Endothelial cell of umbilical vein (primary cell): Measurements from ENCODE around the gene NYAP2. TPM values are rescaled to one million over a fixed set of nuclear protein-coding genes. Genes with fewer than 3 reads are reported as not detected.

Experiments
- BruUV-seq: library from RNA; stranded (reverse); fragments of 400-500 nt; replicated peaks from 2 replicates; lab custom pipeline; 2021; lab: Mats Ljungman, UMichigan
- CTCF ChIA-PET: fragments of 300-600, 350-600 bp; sonication (Branson Sonifier 250); formaldehyde crosslinking; loops from one replicate; lab custom pipeline; 2021; ENCODE audit warnings: antibody characterized with exemption, inconsistent platforms; lab: Charles Lee
- POLR2A ChIA-PET: fragments of 300-600, 350-600 bp; sonication (Branson Sonifier 250); formaldehyde crosslinking; loops from one replicate; lab custom pipeline; 2021; ENCODE audit warnings: antibody characterized with exemption, inconsistent platforms; lab: Charles Lee
- DNase-seq: peaks from one replicate; pipeline ENCODE4 v3.0.0-alpha.2; 2011; ENCODE audit warnings: low read depth, low spot score
- FAIRE-seq: peaks from 2 replicates; lab custom pipeline; 2011; peaks lifted over from hg19 to GRCh38; lab: Jason Lieb, UNC
- H2AFZ ChIP-seq: 2 replicates; pipeline ENCODE4 v1.6.0; 2012; ENCODE audit warnings: low read depth, low read length, control low read depth, inconsistent platforms
- H3K27ac ChIP-seq: 2 replicates; pipeline ENCODE4 v1.5.1; 2011; ENCODE audit warnings: low read depth, mild to moderate bottlenecking, control low read depth, low read length, moderate library complexity; ENCODE audit not compliant: insufficient read depth
- H3K27me3 ChIP-seq, 2 experiments: 2 replicates each; pipeline versions ENCODE4 v1.6.0 to v1.6.1; 2011; ENCODE audit warnings: low read length in 2 of 2, mixed read lengths in 1 of 2; ENCODE audit not compliant: control insufficient read depth in 2 of 2, insufficient read depth in 2 of 2
- H3K36me3 ChIP-seq, 2 experiments: 2 replicates in 1 of 2; 3 replicates in 1 of 2; pipeline ENCODE4 v1.5.1; 2011; ENCODE audit warnings: low read length in 2 of 2, mild to moderate bottlenecking in 1 of 2, moderate library complexity in 1 of 2; ENCODE audit not compliant: control insufficient read depth in 2 of 2, insufficient read depth in 2 of 2; ENCODE audit errors: extremely low read depth in 1 of 2
- H3K4me1 ChIP-seq: 3 replicates; pipeline ENCODE4 v1.5.1; 2011; ENCODE audit warnings: mild to moderate bottlenecking, low read length; ENCODE audit not compliant: control insufficient read depth, insufficient read depth; ENCODE audit errors: extremely low read depth
- H3K4me2 ChIP-seq: 2 replicates; pipeline ENCODE4 v1.6.1; 2011; ENCODE audit warnings: low read length, control low read depth, mixed read lengths; ENCODE audit not compliant: insufficient read depth
- H3K4me3 ChIP-seq, 3 experiments: fragments of 200-600 bp in 1 of 3; sonication (generic), shearing (Covaris generic) in 1 of 3; replicated peaks in 1 of 3; 2 replicates each; pipeline ENCODE4 v1.5.1; 2011 to 2016; ENCODE audit warnings: control low read depth in 3 of 3, low read length in 3 of 3, mild to moderate bottlenecking in 2 of 3, inconsistent platforms in 1 of 3, low read depth in 1 of 3, moderate library complexity in 1 of 3; ENCODE audit not compliant: insufficient read depth in 1 of 3
- H3K79me2 ChIP-seq: 2 replicates; pipeline ENCODE4 v1.6.0; 2012; ENCODE audit warnings: low read length, inconsistent platforms; ENCODE audit not compliant: control insufficient read depth, insufficient read depth
- H3K9ac ChIP-seq: replicated peaks from 2 replicates; pipeline ENCODE3; 2011; ENCODE audit warnings: low read length, control low read depth; ENCODE audit not compliant: insufficient read depth; ENCODE audit errors: extremely low read depth
- H3K9me1 ChIP-seq: replicated peaks from 3 replicates; pipeline ENCODE4 v1.6.0; 2011; ENCODE audit warnings: mild to moderate bottlenecking, low read length; ENCODE audit not compliant: control insufficient read depth, insufficient read depth; ENCODE audit errors: extremely low read depth
- H3K9me3 ChIP-seq: replicated peaks from 2 replicates; pipeline ENCODE4 v1.5.1; 2012; ENCODE audit warnings: low read length, inconsistent platforms; ENCODE audit not compliant: control insufficient read depth, insufficient read depth
- H4K20me1 ChIP-seq: replicated peaks from 2 replicates; pipeline ENCODE3; 2011; ENCODE audit warnings: mild to moderate bottlenecking, low read length; ENCODE audit not compliant: control insufficient read depth, insufficient read depth; ENCODE audit errors: extremely low read depth
- CTCF ChIP-seq, 2 donors: IDR thresholded peaks; 1 replicate in 1 of 2; 2 replicates in 1 of 2; pipeline ENCODE4 v1.5.1; 2011; ENCODE audit warnings: low read length in 2 of 2, mild to moderate bottlenecking in 2 of 2, moderate library complexity in 2 of 2, control low read depth in 1 of 2, inconsistent platforms in 1 of 2, low read depth in 1 of 2; ENCODE audit not compliant: insufficient read depth in 1 of 2; ENCODE audit errors: extremely low read depth in 1 of 2
- EZH2 ChIP-seq: IDR thresholded peaks from 2 replicates; pipeline ENCODE4 v1.6.1; 2012; ENCODE audit warnings: borderline replicate concordance, low read depth, mild to moderate bottlenecking, moderate library complexity, low read length, inconsistent platforms; ENCODE audit not compliant: severe bottlenecking
- FOS ChIP-seq: IDR thresholded peaks from 2 replicates; pipeline ENCODE4 v1.6.1; 2011; ENCODE audit warnings: mild to moderate bottlenecking, low read length, moderate library complexity, borderline replicate concordance; ENCODE audit not compliant: insufficient read depth
- GATA2 ChIP-seq: IDR thresholded peaks from 2 replicates; pipeline ENCODE4 v1.7.0; 2011; ENCODE audit warnings: low read depth, mild to moderate bottlenecking, moderate library complexity, mixed read lengths, low read length; ENCODE audit not compliant: insufficient read length, insufficient read depth
- JUN ChIP-seq: IDR thresholded peaks from 2 replicates; pipeline ENCODE4 v1.6.1; 2011; ENCODE audit warnings: borderline replicate concordance, low read depth; ENCODE audit not compliant: insufficient read length, insufficient read depth
- MAX ChIP-seq: IDR thresholded peaks from 2 replicates; pipeline ENCODE4 v1.6.1; 2011; ENCODE audit not compliant: insufficient read depth, insufficient read length
- MYC ChIP-seq: IDR thresholded peaks from one replicate; pipeline ENCODE4 v1.6.1; 2011; ENCODE audit warnings: mild to moderate bottlenecking, low read depth, low read length
- POLR2A ChIP-seq: IDR thresholded peaks from 2 replicates; pipeline ENCODE4 v1.6.1; 2012; ENCODE audit warnings: low read depth, mild to moderate bottlenecking, control low read depth, low read length
- POLR2AphosphoS5 ChIP-seq: IDR thresholded peaks from 2 replicates; pipeline ENCODE4 v1.6.1; 2012; ENCODE audit warnings: low read depth, mild to moderate bottlenecking, control low read depth, low read length, moderate library complexity; ENCODE audit not compliant: insufficient read depth
- dilution Hi-C: fragments of 300-500 bp; cut with MboI; formaldehyde crosslinking; loops from one replicate; pipeline ENCODE4 v1.15.0; 2019; ENCODE audit warnings: low sequenced_read_pairs; ENCODE audit not compliant: extremely low pct_ligation_motif_present
- intact Hi-C: fragments of 100-400 bp; cut with micrococcal nuclease; formaldehyde crosslinking; loops from one replicate; pipeline ENCODE4 v1.10.0; 2022
- polyA plus RNA-seq, 4 experiments: library from polyadenylated mRNA; depleted of rRNA in 3 of 4; stranded (reverse) in 3 of 4; unstranded in 1 of 4; fragments of >200 nt; gene quantifications; 2 replicates each; pipeline versions ENCODE4 v1.2.1 to v1.2.3, GENCODE V29; 2011 to 2012; ENCODE audit warnings: missing spikeins in 1 of 4
- total RNA-seq: library from RNA; stranded (reverse); gene quantifications from 2 replicates; pipeline ENCODE4 v1.2.3, GENCODE V29; 2021

Gene NYAP2
- total and polyA plus RNA-seq, 2 donors (not counting 3 experiments of a cell fraction or from before 2014, with no cell fraction given): not detected

GRCh38 chr2:225556461-225556860 is 157.0 kb downstream of the NYAP2 start:
- Histone ChIP-seq H3K79me2 (no peaks in the 10 kb centered on the region), H3K9me1 (no peaks in the 10 kb centered on the region), H3K9ac (no peak overlapping the region), H3K4me1 (no peaks in the 10 kb centered on the region), H3K9me3 (no peaks in the 10 kb centered on the region), H3K36me3 (no peaks in the 10 kb centered on the region), H3K27me3 (no peaks in the 10 kb centered on the region), H3K27ac (no peak overlapping the region), H3K4me3 (no peak overlapping the region), H2AFZ (no peak overlapping the region), H4K20me1 (no peaks in the 10 kb centered on the region), H3K4me2 (no peak overlapping the region)
- BruUV-seq: no TSS peak
- dilution Hi-C loops (no loop called here), intact Hi-C loops (no loop called here)
- DNase-seq (no peak), FAIRE-seq (no peak)
- ChIA-PET POLR2A (no interaction called here), CTCF (no interaction called here)
- TF ChIP-seq JUN (no peak), POLR2A (no peak), MYC (no peak), GATA2 (no peak), FOS (no peak), MAX (no peak), CTCF (IDR thresholded peaks at IDR 0.05; ENCODE audit: extremely low read depth in 1 of 2, insufficient read depth in 1 of 2, low read depth in 1 of 2, low read length in 2 of 2) (no peak), POLR2AphosphoS5 (no peak), EZH2 (no peak)
